HepG2 (cell line): ENCODE measurements around the gene GNG5. TPM values are rescaled to one million over a fixed set of nuclear protein-coding genes. Genes with fewer than 3 reads are reported as not detected.

Experiments
- AKNA ChIP-seq: sonication (generic); formaldehyde crosslinking; IDR thresholded peaks from 2 replicates; pipeline ENCODE4 v1.4.0; 2020; ENCODE audit warnings: missing genetic modification reagents, borderline replicate concordance
- BHLHE40 ChIP-seq: IDR thresholded peaks from 2 replicates; pipeline ENCODE4 v1.6.1; 2011; ENCODE audit warnings: low read length, improper control_type of control experiment
- CBFB ChIP-seq: sonication (generic); formaldehyde crosslinking; IDR thresholded peaks from 2 replicates; pipeline ENCODE4 v1.4.0; 2020; ENCODE audit warnings: missing genetic modification reagents
- DMAP1 ChIP-seq: IDR thresholded peaks from 2 replicates; pipeline ENCODE4 v1.6.1; 2016
- FOXP1 ChIP-seq, 2 experiments: fragments of 450-650 bp in 1 of 2; IDR thresholded peaks; 2 replicates each; pipeline ENCODE4 v1.6.1; 2017 to 2018; ENCODE audit warnings: antibody characterized with exemption in 1 of 2
- HNRNPLL ChIP-seq: fragments of 200-400 bp; formaldehyde crosslinking; IDR thresholded peaks from 2 replicates; pipeline ENCODE4 v1.6.1; 2017; ENCODE audit warnings: mild to moderate bottlenecking, low read depth, low read length; ENCODE audit not compliant: poor library complexity, severe bottlenecking
- POGZ ChIP-seq: sonication (generic); formaldehyde crosslinking; IDR thresholded peaks from 2 replicates; pipeline ENCODE4 v1.4.0; 2020; ENCODE audit warnings: mild to moderate bottlenecking, missing genetic modification reagents
- PRDM15 ChIP-seq: sonication (generic); formaldehyde crosslinking; IDR thresholded peaks from 2 replicates; pipeline ENCODE4 v1.4.0; 2020; ENCODE audit warnings: missing genetic modification reagents
- RARA ChIP-seq: IDR thresholded peaks from 2 replicates; pipeline ENCODE4 v1.6.1; 2016; ENCODE audit warnings: missing genetic modification reagents, missing compliant biosample characterization
- TFAP4 ChIP-seq: sonication (generic); IDR thresholded peaks from 2 replicates; pipeline ENCODE4 v1.6.1; 2016; ENCODE audit warnings: low read depth, borderline replicate concordance
- ZBTB37 ChIP-seq: sonication (generic); formaldehyde crosslinking; IDR thresholded peaks from 2 replicates; pipeline ENCODE4 v1.4.0; 2020; ENCODE audit warnings: mild to moderate bottlenecking, missing genetic modification reagents
- ZBTB44 ChIP-seq: sonication (generic); formaldehyde crosslinking; IDR thresholded peaks from 2 replicates; pipeline ENCODE4 v1.4.0; 2020; ENCODE audit warnings: missing genetic modification reagents
- ZNF644 ChIP-seq: IDR thresholded peaks from 2 replicates; pipeline ENCODE4 v1.6.1; 2016; ENCODE audit warnings: low read depth
- ZNF780A ChIP-seq: sonication (generic); formaldehyde crosslinking; IDR thresholded peaks from 2 replicates; pipeline ENCODE4 v1.8.0; 2022; ENCODE audit warnings: mild to moderate bottlenecking, missing genetic modification reagents, moderate library complexity
- ZSCAN29 ChIP-seq: sonication (generic); formaldehyde crosslinking; conservative IDR thresholded peaks from 2 replicates; pipeline ENCODE4 v1.4.0; 2020; ENCODE audit warnings: mild to moderate bottlenecking, missing genetic modification reagents
- polyA plus RNA-seq, 8 experiments: library from polyadenylated mRNA; depleted of rRNA in 3 of 8; stranded (reverse) in 7 of 8; unstranded in 1 of 8; fragments of >200 nt; fragmentation: Illumina TruSeq in 4 of 8; extraction: Trizol in 4 of 8; gene quantifications; 2 replicates each; pipeline versions ENCODE4 v1.2.1 to v1.2.3, GENCODE V29; 2011 to 2016; ENCODE audit warnings: low read depth in 4 of 8, missing spikeins in 1 of 8, mixed read lengths in 1 of 8; ENCODE audit not compliant: insufficient read depth in 1 of 8
- total RNA-seq, 5 experiments: library from RNA; depleted of rRNA; stranded (reverse); fragments of >200 nt; fragmentation: Illumina TruSeq; extraction: Trizol; gene quantifications; 2 replicates each; pipeline ENCODE4 v1.2.3, GENCODE V29; 2016; ENCODE audit warnings: low read depth in 1 of 5

GNG5 gene
- total and polyA plus RNA-seq, 2 of the 13 experiments (the other 11 are each of a cell fraction or from before 2014, with no cell fraction given) = 103 to 137 TPM

GRCh38 chr1:84504580-84505492 is 1.5 kb downstream of the GNG5 start (continued):
- TF ChIP-seq AKNA (CRISPR knock-in tag) (no peak), RARA (CRISPR knock-in tag) (peak; percentile 89), ZBTB37 (CRISPR knock-in tag) (no peak), CBFB (no peak), ZSCAN29 (CRISPR knock-in tag) (no peak; the same call in 1 of the 2 replicates), ZNF780A (CRISPR knock-in tag) (no peak), DMAP1 (no peak), POGZ (CRISPR knock-in tag) (no peak), HNRNPLL (no peak), ZBTB44 (CRISPR knock-in tag) (no peak), BHLHE40 (0 out of 2 replicates have a peak, but pooled peaks have one; percentile 18), PRDM15 (CRISPR knock-in tag) (no peak), ZNF644 (CRISPR knock-in tag) (no peak), FOXP1 (IDR thresholded peaks at IDR 0.05) (no peak), FOXP1 (CRISPR knock-in tag; IDR thresholded peaks at IDR 0.05) (peak; percentile 47; the same call in 1 of the 2 replicates), TFAP4 (no peak; the same call in 1 of the 2 replicates)
